Lower lobe of right lung (tissue), 2 donors: ENCODE results near the gene ACTR3. TPM values are rescaled to one million over a fixed set of nuclear protein-coding genes. Genes with fewer than 3 reads are reported as not detected.
A peak's percentile ranks its signal among the peaks of the same experiment; 100 is the strongest.

Source experiments
- ATAC-seq, 2 donors: fragments of 200-7000 bp; cut with Tn5 transposase; one replicate each; pipeline ENCODE4 v1.9.1; 2020 to 2022; ENCODE audit warnings: mild to moderate bottlenecking in 2 of 2, moderate library complexity in 2 of 2
- DNase-seq: peaks from one replicate; pipeline ENCODE4 v3.0.0-alpha.2; 2020
- H3K27ac ChIP-seq: fragments of 200-600 bp; one replicate; pipeline ENCODE4 v1.8.0; 2022
- H3K27me3 ChIP-seq: fragments of 200-600 bp; one replicate; pipeline ENCODE4 v1.8.0; 2022; ENCODE audit warnings: low read depth
- H3K36me3 ChIP-seq: fragments of 200-600 bp; one replicate; pipeline ENCODE4 v1.8.0; 2022; ENCODE audit warnings: mild to moderate bottlenecking
- H3K4me1 ChIP-seq: fragments of 200-600 bp; one replicate; pipeline ENCODE4 v1.8.0; 2022
- H3K4me3 ChIP-seq: fragments of 200-600 bp; one replicate; pipeline ENCODE4 v1.8.0; 2022; ENCODE audit warnings: mild to moderate bottlenecking
- H3K9me3 ChIP-seq: fragments of 200-600 bp; one replicate; pipeline ENCODE4 v1.8.0; 2022
- CTCF ChIP-seq: fragments of 200-600 bp; IDR thresholded peaks from one replicate; pipeline ENCODE4 v1.8.0; 2022; ENCODE audit warnings: antibody characterized with exemption, mild to moderate bottlenecking
- intact Hi-C: fragments of 100-400 bp; cut with DNase I; formaldehyde crosslinking; loops from one replicate; pipeline ENCODE4 v1.11.0; 2022
- total RNA-seq: library from RNA; stranded (reverse); fragmentation: NEBNext Ultra II Directional; extraction: Animal tissue kit (Norgen Biotek cat#: 25700); gene quantifications from one replicate; pipeline ENCODE4 v1.2.1, GENCODE V29; 2021
- donor health status: DM: no; HTN: yes; CAD: no; lungs with severe emphysema.

Gene ACTR3
- total RNA-seq, 1 donor from 2014 or later = 269 TPM

GRCh38 chr2:113964436-113964835, 74.5 kb downstream of the ACTR3 start:
- Histone ChIP-seq H3K9me3 (no peaks in the 10 kb centered on the region), H3K4me1 (peaks cover 39% of the 10 kb centered on the region), H3K36me3 (peaks cover 18% of the 10 kb centered on the region), H3K27me3 (no peaks in the 10 kb centered on the region), H3K27ac (no peak overlapping the region), H3K4me3 (no peak overlapping the region)
- DNase-seq = no peak
- no peak for TF ChIP-seq CTCF
- intact Hi-C loops = no loop called here
- no peak for ATAC-seq

- H3K9me3 ChIP-seq = no peaks in the 10 kb centered on the region
- DNase-seq (no peak), ATAC-seq (peak; percentile 25 to 57)
- H3K27me3 ChIP-seq = no peaks in the 10 kb centered on the region
- no peak overlapping the region for H3K27ac ChIP-seq
- H3K4me1 ChIP-seq = peaks cover 39% of the 10 kb centered on the region
- no peak overlapping the region for H3K4me3 ChIP-seq
- intact Hi-C loops = no loop called here
- TF ChIP-seq CTCF = no peak
- H3K36me3 ChIP-seq = peaks cover 11% of the 10 kb centered on the region
Measured at GRCh38 chr2:113965228-113965627, 75.3 kb downstream of the ACTR3 start.

- H3K4me3 ChIP-seq = no peak overlapping the region
- no peak overlapping the region for H3K27ac ChIP-seq
- no peaks in the 10 kb centered on the region for H3K9me3 ChIP-seq
- peak; percentile 45 for TF ChIP-seq CTCF
- H3K4me1 ChIP-seq = peaks cover 39% of the 10 kb centered on the region
- intact Hi-C loops = no loop called here
- ATAC-seq = peak; percentile 67 to 69
- H3K36me3 ChIP-seq = peaks cover 8% of the 10 kb centered on the region
- no peak for DNase-seq
- H3K27me3 ChIP-seq = no peaks in the 10 kb centered on the region
Measured at GRCh38 chr2:113965644-113966043, 75.8 kb downstream of the ACTR3 start.

- Histone ChIP-seq H3K4me1 (peaks cover 39% of the 10 kb centered on the region), H3K27me3 (no peaks in the 10 kb centered on the region), H3K4me3 (no peak overlapping the region), H3K36me3 (peaks cover 3% of the 10 kb centered on the region), H3K27ac (no peak overlapping the region), H3K9me3 (no peaks in the 10 kb centered on the region)
- no peak for DNase-seq
- no peak for TF ChIP-seq CTCF
- intact Hi-C loops = no loop called here
- ATAC-seq = no peak
Measured at GRCh38 chr2:113966171-113966570, 76.3 kb downstream of the ACTR3 start.

- no peak overlapping the region for H3K4me3 ChIP-seq
- ATAC-seq = peak; percentile 77 to 80
- no peaks in the 10 kb centered on the region for H3K9me3 ChIP-seq
- H3K27ac ChIP-seq = no peak overlapping the region
- H3K36me3 ChIP-seq = no peaks in the 10 kb centered on the region
- no peak for DNase-seq
- H3K27me3 ChIP-seq = no peaks in the 10 kb centered on the region
- peaks cover 39% of the 10 kb centered on the region for H3K4me1 ChIP-seq
- intact Hi-C loops = no loop called here
- TF ChIP-seq CTCF = no peak
Measured at GRCh38 chr2:113966832-113967231, 76.9 kb downstream of the ACTR3 start.

GRCh38 chr2:113967272-113967671, 77.4 kb downstream of the ACTR3 start:
- no peaks in the 10 kb centered on the region for H3K27me3 ChIP-seq
- DNase-seq (no peak), ATAC-seq (no peak)
- no peak for TF ChIP-seq CTCF
- H3K36me3 ChIP-seq = no peaks in the 10 kb centered on the region
- no peaks in the 10 kb centered on the region for H3K9me3 ChIP-seq
- H3K27ac ChIP-seq = no peak overlapping the region
- intact Hi-C loops = no loop called here
- peaks cover 39% of the 10 kb centered on the region for H3K4me1 ChIP-seq
- H3K4me3 ChIP-seq = no peak overlapping the region
